ENCODE results near the gene SMIM45.

The SMIM45 gene

DNA sequence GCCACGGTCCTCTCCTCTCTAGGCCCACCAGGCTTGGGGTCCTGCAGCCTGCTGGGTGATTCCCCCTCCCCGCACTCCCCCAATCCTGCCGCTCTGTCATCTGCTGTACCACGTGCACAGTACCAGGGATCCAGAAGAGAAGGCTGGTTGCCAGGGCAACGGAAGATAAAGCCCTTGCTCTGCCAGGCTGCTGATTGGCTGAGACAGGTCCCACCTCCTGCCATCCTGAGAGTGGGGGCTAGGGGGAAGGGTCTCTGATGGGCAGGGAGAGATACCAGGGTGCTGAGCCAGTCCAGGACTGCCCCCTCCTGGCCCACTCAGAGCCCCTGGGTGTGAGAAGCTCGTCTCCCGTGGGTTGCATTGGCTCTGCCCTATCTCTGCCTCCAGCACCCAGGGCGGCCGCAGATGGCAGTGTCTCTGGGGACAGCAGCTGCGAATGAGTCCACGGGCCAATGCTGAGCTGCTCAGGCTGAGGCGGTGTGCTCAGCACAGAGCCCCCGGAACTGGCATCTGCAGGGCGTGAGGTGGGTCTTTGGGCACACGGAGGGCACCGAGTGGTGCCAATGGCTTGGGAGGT is at the start of gene SMIM45:
TSS of gene SMIM45 (plus strand) at position 253 of the 577 bp plus-strand sequence.
- DNase-seq (ENCODE audit: low spot score): peak; percentile 73

DNA sequence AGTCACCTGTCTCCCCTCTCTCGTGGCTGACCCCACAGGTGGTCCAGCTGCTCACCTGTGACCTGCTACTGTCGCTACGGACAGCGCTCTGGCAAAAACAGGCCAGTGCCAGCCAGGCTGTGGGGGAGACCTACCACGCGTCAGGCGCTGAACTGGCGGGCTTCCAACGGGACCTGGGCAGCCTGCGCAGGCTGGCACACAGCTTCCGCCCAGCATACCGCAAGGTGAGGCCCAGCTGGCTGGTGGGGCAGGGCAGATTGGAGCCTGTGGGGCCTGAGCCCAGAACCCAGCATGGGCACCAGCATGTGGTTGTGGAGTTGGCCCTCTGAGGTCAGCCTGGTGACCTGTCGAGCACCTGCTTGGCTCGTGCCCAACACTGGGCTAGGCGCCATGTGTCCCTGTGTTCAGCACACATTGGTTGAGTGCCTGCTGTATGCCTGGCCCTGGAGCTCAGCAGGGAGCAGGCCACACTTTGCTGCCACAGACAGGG is 49.0 kb upstream of the SMIM45 start:
- no peak for DNase-seq (ENCODE audit: low spot score)

DNA sequence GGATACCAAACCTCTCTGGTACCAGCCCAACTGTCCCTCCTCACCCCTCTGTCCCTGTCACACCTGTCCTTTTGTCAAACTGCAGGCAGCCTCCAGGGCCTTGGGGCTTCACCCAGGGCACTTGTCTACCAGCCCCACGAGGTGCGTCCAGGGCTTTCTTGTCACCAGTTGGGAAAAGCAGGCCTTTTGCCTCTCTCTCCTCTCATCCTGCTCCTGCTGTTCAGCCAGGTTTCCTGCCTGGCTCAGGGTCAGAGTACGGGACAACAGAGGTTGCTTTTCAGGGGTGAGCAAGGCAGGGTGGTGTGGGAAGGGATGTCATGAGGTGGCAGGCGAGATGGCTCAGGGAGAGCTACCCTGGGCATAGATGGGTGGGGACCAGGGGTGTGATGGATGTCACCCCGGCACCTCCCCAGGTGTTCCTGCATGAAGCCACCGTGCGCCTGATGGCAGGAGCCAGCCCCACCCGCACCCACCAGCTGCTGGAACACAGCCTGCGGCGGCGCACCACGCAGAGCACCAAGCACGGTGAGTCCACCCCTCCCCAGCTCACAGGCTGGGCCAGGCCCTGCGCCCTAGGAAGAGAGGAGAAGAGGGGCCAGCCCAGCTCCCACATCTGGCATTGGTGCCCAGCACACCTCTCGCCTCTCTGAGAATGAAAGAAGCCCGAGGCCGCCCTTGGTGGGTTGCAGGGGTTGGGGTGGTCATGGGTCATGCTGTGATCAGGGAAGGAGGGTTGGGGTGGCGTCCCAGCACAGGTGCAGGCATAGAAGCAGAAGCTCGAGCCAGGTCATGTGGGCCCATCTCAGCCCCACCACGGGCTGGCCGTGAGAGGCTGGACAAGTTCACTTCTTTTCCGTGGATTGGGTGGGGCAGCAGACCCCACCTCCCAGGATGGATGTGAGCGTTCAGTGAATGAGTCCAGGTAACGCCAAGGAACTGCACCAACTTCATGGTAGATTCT is 47.2 kb upstream of the SMIM45 start:
- no peak for DNase-seq (ENCODE audit: low spot score)

DNA sequence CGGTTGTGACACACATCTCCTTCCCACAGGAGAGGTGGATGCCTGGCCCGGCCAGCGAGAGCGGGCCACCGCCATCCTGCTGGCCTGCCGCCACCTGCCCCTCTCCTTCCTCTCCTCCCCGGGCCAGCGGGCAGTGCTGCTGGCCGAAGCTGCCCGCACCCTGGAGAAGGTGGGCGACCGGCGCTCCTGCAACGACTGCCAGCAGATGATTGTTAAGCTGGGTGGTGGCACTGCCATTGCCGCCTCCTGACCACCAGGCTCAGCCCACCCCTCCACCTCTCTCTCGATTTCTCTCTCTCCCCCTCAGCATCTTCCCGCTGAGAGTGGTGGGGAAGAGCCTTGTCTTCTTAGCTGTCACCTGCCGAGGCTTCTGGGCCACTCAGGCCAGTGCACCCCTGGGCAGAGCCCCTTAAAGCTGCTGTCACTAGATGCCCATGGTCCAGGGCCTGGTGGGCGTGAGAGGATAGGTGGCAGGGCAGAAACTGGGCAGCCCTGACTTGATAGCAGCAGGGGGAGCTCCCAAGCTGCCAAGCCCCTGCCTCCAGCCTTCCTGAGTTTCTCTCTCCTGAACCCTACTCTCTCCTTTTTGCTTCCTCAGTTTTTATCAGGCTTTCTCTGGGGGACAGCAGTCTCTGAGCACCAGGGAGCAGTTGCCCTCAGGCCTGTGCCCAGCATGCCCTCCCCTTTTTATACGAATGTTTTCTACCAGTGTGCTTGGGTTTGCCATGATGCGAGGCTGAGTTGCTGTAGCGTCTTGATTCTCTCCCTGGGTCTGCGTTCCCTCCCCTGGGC is 46.3 kb upstream of the SMIM45 start:
- no peak for DNase-seq (ENCODE audit: low spot score)

DNA sequence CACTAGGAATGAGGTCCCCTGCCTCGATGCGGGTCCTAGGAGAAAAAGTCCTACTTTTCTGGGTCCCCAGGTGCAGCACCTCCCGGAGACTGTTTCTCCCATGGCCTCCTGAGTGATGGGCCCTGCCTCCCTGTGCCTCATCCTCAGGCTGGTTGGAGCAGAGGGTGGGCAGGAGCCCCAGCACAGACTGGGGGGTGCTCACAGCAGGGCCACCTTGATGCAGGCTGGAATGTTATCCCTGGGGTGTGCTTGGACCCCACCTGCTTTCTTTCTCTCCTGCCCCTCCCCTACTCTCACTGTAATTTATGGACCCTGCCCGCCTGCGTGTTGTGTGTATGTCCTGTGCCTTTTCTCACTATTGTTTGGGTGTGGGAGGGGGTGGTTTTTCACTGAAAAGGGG is 45.1 kb upstream of the SMIM45 start:
- DNase-seq (ENCODE audit: low spot score): no peak

DNA sequence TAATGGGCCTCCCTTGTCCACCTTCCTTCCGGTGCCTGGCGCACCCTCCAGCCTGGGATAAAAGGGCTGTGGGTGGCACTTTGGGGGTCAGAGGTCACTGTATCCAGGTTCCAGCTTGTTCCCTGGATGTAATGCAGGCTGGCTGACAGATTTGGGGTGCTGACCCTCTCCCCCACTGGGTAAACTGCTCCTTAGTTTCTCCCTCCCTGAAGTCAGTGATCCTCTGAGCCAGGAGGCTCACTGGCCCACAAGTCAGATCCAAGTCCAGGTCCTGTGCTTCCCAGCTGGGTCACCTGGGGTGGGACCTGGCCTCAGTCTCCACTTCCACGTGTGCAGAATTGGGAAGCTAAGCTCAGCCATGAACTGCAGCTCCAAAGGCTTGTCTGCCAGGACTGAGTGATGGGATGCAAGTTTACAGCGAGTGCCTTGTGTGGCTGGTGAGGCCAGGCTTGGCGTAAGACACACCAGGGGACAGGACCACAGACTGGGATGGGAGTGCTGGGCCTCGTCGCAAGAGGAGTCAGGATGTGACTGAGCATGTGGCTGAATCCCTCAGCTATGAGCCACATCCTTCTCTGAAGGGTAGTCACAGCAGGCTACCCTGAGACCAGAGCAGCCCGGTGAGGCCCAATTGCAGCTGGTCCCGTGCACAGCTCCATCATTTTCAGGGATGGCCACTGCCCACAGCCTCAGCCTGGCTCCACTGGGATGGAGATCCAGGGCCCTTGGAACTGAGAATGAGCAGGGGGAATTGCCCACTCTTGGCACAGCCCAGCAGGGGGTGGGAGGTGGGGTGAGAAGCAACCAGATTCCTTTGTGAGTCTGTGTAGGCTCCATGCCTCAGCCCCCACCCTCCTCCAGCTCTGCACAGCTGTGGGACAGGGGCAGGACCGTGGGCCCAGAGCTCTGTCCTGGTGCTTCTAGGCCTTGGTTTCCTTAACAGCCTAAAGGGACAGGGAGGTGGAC is 44.2 kb upstream of the SMIM45 start:
- DNase-seq (ENCODE audit: low spot score): no peak

DNA sequence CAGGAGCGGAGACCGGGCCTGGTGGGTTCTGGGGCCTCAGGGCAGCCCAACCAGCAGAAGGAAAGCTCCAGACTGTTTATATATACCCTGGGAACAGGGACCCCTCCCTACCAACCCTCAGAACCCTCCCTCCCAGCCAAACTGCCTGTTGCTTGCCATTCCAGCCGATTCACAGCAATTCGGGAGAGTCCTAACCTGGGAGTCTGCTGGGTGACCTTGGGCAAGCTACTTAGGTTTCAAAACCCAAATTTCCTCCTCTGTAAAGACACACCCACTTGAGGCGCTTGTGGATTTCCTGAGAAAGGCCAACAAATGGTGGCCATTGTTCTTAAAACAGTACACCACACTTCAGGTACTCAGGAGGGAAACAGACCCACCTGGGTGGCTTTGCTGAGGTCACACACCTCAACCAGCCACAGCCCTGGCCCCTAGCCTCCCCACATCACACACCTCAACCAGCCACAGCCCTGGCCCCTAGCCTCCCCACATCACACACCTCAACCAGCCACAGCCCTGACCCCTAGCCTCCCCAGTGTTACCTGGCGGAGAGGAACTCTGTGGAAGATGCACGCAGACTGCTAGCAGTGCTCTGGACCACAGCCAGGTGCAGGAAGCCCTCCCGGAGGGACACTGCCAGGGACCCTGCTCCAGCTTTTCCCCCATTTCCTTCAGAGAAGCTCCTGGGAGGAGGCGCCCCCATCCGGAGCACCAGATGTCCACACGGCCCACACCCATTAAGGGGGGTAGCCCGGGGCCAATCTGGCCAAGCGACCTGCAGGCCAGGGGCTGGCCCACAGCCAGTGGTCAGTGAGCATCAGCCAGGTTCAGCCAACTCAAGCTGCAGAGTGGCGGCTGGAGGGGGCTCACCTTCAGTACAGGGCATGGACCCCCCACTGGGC is 43.3 kb upstream of the SMIM45 start:
- no peak for DNase-seq (ENCODE audit: low spot score)

DNA sequence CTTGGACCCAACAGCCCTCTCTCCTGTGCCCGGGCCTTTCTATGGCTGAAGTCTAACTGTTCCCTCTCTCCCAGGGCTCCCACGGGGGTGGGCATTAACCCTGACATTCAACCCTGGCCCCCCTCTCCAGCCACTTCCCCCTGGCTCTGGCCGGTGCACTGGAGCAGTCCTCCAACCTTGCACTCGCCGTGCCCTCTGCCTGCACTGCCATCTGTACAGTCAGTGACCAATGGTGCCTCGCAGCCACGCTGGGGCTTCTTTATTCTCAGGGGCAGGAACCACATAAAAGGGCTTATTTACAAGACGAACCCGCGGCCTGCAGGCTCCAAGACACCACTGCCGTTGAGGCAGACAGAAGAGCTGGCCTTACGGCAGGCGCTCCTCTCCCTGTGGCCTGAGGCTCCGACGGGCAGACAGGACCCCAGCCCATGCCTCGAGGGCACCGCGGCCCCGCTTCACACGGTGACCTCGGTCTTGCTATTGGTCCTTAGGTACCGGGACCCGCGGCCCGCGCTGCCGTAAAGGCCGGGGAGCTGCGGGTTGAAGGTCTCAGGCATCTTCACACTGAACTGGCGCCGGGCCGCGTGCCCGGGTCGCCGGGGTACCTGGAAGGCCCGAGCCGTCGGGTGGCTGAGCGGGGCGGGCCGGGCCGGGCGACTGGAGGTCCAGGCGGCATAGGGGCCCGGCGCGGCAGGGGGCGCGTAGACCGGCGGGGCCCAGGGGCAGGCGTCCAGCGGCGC is 42.5 kb upstream of the SMIM45 start:
- peak; percentile 12 for DNase-seq (ENCODE audit: low spot score)

DNA sequence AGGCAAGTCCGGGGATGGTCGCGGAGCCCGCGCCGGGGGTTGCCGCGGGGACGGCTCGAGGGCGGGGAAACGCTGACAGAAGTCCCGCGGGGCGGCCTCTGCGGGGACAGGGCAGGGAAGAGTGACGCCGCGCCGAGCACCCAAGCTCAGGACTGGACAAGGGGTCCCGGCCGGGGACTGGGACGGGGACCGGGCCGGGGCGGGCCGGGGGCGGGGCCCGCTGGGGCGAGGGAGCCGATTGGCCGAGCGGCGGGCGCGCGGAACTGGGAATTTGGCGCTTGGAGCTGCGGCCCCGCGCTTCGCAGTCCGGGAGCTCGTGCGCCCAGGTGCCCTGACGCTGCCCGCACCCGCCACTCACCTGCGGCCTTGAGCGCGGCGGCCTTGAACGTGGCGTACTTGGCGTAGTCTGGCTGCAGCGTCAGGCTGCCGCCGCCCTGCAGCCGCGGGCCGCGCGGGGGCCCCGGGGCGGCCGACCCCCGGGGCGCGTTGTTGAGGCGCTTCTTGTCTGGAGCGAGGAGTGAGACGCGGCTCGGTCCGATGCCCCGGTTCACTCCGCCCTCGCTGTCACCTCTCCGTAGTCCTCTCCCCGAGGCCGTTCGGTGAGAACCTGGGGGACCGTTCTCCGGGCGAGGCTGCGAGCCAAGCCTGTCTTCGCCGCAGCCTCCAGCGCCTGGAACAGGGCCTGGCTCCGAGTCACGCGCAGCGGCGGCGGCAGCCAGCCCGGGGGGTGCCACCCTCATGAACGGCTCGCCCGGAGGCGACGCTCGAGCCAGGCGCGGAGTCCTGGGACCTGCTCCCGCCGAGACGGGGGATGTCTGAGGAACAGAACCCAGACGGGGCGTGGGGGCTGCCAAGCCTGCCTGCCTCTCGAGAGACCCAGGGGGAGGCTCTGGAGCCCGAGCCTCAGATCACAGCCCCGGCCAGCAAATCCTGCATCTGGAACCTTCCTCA is 41.6 kb upstream of the SMIM45 start:
- DNase-seq (ENCODE audit: low spot score): peak; percentile 48

DNA sequence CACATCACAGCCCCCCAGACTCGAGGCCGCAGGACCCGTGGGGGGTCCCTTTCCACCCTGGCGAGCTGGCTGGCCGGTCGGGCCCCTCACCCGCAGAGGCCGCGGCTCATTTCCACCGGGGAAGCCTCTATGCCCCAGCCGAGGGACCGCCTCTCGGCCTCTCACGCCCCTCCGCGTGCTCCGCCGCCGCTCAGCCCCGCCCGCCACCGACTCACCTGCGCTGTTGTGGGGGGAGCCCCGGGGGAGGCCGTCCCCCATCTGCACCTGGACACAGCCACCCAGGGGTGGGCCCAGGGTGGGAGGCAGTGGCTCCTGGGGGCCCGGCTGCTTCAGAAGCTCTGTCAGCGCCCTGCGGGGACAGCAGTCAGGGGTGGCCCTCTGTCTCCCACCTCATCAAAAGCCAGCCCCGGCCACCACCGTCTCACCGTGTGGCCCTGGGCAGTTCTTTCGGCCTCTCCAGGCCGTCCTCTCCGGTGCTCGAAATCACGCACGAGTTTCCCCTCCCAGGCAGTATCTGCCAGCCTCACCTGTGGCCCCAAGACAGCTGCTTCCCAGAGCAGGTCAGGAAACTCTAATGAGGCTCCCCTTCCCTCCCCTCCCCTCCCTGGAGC is 40.8 kb upstream of the SMIM45 start:
- peak; percentile 56 for DNase-seq (ENCODE audit: low spot score)

DNA sequence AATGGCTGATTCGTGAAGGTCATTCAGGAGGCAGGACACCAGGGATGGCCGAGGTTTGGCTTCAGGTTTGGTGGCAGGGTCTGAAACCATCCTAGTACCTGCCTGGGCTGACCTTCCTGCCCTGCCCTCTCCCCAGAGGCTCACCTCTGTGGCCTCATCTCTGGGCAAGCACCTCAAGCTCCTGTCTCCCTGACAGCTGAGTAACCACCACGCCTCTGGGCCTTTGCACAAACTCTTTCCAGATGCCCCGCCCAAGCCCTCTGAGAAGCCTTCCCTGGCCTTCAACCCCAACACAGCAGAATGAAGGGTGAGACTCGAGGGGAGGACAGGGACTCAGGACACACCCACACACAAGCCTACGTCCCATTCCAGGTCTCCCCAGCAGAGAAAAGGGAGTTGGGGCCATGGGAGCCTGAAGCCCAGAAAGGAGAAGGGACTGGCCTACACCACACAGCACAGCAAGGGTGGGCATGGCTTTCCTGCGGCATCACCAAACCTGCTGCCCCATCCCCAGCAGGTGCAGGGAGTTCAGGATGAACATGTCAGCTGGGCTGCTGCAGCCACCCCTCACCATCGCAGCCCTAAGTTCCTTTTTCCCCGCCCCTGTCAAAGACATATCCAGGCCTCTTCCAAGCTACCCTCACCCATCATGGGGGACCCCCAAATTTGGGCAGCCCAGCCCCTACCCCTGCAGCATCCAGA is 39.5 kb upstream of the SMIM45 start:
- DNase-seq (ENCODE audit: low spot score): no peak

DNA sequence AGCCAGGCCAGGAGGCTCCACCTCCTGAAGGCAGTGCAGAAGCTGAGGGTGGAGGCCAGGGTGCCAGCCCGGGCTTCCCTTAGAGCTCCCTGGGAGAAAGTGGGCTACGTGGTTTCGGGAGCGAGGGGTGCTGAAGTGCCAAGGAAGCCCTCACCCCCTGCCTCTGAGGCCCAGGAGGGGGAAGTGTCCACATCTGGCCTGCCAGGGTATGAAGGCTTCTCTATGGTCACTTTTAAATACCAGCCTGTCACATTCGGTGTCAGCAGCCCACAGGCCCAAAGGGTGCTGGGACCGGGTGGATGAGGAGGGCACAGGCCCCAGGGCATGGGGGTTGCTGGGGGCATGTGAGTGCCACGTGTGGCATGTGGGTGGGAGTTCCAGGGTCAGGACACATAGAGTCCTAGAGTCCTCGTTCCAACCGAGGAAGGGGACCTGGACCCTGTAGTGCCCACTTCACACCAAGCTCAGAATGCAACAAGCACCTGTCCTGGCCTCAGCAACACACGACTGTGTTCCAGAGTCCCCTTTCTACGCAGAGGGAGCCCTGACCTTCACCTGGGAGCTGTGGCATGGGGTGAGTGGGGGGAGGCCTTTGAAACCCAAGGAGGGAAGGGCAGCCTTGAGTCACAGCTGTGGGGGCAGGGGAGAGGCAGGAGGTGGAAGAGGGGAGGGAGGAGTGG is 38.8 kb upstream of the SMIM45 start:
- DNase-seq (ENCODE audit: low spot score): no peak

DNA sequence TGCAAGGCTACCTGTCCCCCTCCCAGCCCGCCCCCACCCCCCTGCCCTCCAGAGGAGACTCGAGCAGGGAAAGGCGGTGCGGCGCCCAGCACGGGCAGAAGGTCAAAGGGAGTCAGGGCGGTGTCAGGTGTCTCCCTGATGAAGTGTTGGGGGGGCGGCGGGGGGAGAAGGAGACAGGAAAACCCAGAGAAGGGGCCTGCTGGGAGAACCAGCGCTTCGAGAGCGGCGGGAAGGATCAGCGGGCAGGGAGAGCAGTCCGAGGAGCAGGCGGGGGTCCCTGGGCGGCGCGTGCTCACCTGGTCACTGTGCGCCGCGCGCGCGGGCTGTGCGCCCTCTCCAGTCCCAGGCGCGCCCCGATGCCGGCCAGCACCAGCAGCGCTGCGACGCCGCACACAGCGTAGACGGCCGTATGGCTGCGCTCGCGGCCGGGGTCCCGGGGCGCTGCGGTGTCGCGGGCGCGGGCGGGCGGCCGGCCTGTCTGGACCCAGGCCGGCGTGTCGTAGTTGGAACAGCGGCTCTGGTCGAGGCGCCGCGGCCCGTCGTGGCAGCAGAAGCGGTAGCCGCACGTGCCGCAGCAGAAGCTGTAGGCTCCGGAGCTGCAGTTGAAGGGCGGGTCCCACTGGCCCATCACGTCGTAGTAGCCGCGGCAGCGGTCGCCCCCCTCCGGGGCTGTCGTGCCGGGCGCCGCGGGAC is 38.0 kb upstream of the SMIM45 start:
- peak; percentile 26 for DNase-seq (ENCODE audit: low spot score)

DNA sequence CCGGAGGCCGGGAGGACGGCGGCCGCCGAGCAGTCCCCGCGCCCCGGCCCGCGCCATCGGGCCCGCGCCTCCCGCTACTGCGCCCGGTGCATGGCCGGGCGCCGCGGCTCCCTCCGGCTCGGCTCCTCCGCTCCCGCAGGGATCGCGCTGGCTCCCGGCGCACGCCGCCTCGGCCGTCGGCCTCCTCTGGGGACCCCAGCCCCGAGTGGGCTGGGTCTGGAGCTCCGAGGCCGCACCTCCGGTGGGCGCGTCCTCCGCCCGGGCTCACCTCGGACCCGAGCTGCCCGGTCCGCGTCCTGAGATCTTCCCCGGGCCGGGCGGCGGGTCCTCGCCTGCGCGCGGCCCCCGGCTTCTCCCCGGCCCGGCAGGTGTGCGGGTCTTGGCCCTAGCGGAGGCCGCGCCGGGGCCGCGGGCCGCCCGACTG is 37.3 kb upstream of the SMIM45 start:
- DNase-seq (ENCODE audit: low spot score): peak; percentile 27

DNA sequence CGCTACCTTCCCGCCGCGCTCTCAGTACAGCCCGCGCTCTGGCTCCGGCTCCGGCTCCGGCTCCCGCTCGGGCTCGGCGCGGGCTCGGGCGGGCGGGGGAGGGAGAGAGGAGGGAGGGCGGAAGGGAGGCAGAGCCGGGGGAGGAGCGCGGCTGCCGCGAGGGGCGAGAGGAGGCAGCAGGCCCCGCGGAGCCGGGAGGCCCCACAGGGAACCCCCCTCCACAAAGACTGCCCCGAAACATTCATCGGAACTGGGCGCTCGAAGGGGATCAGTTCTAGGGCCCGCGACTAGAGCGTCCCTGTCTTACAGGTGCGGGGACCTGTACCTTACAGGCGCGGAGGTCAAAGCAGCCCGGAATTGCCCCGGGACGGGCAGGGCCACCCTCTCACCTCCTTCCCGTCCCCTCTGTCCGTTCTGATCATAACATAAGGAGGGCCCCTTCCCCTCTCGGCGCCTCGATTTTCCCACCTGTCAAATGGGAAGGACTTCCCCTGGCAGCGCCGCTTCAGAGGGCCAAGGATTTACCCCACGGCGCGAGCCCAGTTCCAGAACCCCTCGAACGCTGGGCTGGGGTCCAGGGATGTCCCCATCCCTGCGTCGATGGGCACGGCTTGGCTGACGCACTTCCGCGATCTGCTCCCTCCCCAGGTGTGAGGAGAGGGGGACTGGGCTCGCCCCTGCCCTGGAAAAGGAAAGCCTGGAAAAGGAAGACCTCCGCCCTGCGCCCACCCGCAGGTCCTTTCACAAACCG is 36.7 kb upstream of the SMIM45 start, which contains the start of gene SHISA8:
TSS of gene SHISA8 (minus strand) at position 40 of the 751 bp plus-strand sequence. CDS start 407 bp downstream, outside the sequence.
- peak; percentile 74 for DNase-seq (ENCODE audit: low spot score)

Measured in germinal center (tissue), 1 donor.